Stimulated activated CD4-positive, alpha-beta T cell treated with anti-CD3 and anti-CD28 coated beads, Interleukin-4, amount 100 ng/mL, for 1 hour (primary cell): ENCODE results near the gene RAB26.

Experiments used
- DNase-seq: peaks from one replicate; pipeline ENCODE4 v3.0.0-alpha.2; 2020

Gene RAB26

DNA sequence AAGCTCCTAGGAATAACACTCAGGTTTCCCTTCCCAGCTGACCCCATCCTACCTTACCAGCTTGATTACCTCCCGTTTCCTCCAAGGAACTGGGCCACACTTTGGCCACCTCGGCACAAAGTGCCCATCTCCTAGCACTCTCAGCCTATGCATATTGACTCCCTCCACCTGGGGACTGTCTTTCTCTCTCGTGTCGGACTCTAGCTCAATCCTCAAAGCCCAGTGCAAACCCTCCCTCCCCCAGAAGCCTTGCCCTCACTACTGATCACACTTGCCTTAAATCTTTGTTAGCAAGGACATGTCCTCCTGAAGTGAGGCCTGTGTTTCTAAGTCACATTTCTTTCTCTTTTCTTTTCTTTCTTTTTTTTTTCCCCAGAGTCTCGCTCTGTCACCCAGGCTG is 2.6 kb upstream of the RAB26 start:
- no peak for DNase-seq

DNA sequence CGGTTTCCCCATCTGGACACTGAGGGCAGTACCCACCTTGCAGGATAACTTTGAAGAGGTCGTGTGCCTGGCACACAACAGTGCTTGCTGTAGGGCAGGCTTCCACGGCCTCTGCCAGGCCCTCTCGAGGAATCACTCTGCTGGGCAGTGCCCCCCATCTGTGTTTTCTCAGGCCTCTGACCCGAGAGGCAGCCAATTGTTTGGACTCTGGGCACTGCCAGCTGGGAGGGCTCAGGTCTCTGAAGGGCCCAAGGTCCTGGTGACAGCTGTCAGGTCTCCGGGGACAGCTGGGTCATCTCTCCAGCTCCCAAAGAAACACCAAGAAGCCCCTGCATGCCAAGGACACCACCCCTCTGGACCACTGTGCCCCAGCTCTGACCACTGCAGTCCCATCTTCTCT is 1.0 kb upstream of the RAB26 start:
- DNase-seq: no peak

DNA sequence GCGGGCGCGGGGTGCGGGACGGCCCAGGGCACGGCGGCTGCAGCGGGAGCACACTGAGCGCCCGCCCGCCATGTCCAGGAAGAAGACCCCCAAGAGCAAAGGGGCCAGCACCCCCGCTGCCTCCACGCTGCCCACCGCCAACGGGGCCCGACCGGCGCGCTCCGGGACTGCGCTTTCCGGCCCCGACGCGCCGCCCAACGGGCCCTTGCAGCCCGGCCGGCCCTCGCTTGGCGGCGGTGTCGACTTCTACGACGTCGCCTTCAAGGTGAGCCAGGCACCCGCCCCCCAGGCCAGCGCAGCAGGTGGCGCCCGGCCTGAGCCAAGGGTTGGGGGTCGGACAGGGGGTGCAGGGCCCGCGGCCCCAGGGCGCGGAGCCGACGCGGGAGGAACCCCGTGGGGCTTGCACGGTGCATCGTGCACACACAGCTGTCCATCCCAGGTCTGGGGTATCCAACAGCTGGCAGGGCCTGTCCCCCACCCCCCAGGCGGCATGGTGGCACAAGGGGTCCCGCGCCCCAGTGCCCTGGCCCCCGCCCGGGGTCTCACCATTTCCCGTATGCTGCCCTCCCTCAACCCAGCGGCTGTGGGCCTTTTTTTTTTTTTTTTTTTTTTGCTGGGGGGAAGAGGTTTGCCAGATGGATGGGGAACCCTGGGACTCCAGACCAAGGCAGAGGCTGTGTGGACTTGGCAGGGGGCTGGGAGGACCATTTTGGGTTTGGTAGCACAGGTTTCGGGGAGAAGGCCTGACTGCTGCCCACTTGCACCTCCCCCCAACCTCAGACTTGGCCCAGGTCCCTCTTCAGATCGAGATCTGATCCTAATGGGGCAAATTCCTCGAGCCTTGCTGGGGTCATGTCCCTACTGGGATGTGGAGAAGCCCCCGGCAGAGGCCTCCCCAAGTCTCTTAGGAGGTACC is 547 bp downstream of the RAB26 start:
- DNase-seq: peak; percentile 29

DNA sequence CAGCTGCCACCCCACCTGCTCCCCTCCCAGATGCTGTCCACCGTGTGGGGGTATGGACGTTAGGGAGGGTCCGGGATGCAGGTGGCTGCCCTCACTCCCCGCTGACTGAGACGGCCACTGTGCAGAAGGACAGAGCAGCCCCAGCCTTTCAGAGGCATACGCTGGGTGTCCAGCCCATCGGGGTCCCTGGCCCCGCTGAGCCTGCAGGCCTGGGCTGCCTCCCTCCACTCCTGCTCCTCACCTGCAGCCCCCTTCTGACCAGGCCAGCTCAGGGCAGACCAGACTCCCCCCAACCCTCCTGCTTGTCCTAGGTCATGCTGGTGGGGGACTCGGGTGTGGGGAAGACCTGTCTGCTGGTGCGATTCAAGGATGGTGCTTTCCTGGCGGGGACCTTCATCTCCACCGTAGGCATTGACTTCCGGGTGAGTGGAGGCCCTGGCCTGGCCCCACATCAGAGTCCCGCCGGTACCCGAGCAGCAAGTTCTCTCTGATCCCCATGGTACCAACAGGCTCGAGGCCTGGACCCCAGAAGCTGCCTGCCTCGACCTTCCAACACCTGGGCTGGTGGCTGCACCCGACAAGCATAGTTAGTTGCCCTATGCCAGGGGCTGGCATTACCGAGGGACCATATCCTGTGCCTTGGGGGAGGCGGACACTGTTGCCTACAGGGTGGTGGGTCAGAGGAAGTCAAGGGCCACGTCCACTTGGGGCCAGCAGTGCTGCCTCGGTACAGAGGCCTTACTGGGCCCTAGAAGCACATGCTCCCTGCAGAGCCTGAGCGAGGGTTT is 1.4 kb downstream of the RAB26 start:
- peak; percentile 28 for DNase-seq

DNA sequence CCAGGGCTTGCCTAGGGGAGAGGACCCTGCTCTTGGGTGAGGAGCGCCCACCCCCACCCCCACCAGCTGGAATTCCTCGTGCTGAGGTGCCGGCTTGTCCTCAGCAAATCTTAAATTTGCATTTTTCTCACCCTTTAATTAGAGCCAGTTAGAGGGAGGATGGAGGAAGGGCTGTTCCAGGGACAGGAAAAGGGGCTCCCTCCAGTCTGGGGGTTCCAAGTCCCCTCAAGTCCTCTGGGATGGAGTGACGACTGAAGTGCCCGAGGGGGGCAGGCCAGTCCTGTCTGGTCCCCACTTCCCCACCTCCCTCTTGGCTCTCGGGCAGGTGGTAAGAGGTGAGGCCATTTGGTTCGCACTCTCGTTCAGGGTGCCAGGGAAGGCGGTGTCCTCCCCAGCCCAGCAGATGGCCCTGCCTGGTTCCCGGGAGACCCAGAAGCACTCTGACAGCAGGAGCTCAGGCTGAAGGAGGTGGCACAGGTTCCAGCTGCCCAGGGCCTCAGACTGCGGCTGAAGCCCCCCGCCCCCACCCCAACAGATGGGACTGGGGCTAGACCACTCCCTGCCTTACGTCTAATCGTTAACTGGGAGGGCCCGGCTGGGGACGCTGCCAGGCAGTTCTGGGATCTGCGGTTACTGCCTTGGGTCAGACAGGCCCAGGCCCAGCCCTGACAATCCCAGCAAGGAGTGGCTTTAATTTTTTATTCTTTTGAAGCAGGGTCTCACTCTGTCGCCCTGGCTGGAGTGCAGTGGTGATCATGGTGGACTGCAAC is 2.2 kb downstream of the RAB26 start:
- DNase-seq: peak; percentile 33

DNA sequence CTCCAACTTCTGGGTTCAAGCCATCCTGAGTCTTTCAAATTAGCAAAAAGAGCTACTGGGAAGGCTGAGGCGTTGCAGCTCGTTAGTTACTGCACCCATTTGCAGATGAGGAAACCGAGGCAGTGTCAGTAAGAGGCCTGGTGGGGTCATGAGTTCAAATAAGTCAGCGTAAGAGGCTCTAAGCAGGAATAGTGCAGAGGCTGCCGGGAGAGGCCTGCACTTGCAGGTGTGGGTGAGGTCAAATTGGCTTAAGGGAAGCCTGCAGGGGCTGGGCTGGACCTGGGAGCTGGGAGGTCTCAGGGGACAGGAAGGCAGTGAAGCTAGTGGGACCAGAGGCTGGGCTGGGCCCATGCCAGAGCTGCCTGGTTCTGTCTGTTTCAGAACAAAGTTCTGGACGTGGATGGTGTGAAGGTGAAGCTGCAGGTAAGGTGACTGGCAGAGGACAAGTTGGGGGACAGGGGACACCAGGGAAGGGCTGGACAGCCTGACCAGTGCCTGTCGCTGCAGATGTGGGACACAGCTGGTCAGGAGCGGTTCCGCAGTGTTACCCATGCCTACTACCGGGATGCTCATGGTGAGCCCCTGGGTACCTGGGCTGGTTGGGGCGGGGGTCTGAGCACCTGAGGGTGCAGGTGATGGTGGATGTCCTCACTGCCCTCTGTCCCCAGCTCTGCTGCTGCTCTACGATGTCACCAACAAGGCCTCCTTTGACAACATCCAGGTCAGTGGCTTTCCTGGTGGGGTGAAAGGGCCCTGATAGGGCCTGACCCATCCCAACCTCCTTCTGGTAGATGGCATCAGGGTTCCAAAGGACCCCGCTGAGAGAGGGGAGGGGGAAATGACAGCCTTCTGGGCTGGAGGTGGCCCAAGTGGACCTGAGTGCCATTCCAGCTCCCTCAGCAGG is 3.0 kb downstream of the RAB26 start:
- peak; percentile 27 for DNase-seq

DNA sequence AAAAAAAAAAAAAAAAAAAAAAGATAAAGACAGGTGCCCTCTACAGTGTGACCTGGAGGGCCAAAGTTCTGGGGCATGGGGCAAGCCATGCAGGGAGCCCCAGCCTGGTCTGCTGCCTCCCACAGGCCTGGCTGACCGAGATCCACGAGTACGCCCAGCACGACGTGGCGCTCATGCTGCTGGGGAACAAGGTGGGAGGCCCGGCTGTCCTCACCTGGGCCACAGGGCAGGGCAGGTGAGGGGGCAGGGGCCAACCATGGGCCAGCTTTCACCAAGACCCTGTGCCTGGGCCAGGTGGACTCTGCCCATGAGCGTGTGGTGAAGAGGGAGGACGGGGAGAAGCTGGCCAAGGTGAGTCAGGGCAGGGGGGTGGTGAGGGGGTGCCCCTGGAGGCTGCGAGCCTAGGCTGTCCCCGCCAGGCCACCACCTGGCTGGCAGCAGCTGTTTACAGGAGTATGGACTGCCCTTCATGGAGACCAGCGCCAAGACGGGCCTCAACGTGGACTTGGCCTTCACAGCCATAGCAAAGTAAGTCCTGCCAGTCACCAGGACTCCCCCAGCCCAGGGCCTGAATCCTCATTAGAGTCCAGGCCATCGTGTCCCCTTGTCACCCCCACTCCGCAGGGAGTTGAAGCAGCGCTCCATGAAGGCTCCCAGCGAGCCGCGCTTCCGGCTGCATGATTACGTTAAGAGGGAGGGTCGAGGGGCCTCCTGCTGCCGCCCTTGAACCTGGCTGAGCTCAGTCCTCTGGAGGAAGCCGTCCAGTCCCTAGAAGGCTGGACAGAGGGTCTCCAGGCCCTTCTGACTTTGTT is 4.5 kb downstream of the RAB26 start:
- DNase-seq: peak; percentile 52

DNA sequence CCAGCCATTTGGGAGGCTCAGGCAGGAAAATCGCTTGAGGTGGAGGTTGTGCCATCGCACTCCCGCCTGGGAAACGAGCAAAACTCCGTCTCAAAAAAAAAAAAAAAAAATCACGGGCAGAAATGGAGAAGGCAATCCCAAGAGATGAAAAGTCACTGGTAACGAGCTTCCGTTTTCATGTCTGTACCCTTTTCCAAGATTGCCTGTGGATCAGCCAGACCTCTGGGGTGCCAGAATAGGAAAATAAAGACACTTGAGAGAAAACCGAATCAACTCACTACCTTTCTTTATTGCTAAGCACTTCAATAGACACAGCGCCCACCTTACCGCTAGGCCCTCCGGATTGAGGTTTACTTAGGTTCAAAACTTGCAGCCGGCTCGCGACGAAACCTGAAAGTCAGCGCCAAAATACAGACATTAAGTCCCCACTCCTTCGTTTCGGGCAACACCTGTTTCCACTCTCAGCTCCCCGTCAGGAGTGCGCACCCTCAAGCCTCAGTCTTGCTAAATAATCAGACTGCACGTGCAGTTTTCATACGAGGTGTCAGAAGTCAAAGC is 6.2 kb downstream of the RAB26 start:
- peak; percentile 46 for DNase-seq

DNA sequence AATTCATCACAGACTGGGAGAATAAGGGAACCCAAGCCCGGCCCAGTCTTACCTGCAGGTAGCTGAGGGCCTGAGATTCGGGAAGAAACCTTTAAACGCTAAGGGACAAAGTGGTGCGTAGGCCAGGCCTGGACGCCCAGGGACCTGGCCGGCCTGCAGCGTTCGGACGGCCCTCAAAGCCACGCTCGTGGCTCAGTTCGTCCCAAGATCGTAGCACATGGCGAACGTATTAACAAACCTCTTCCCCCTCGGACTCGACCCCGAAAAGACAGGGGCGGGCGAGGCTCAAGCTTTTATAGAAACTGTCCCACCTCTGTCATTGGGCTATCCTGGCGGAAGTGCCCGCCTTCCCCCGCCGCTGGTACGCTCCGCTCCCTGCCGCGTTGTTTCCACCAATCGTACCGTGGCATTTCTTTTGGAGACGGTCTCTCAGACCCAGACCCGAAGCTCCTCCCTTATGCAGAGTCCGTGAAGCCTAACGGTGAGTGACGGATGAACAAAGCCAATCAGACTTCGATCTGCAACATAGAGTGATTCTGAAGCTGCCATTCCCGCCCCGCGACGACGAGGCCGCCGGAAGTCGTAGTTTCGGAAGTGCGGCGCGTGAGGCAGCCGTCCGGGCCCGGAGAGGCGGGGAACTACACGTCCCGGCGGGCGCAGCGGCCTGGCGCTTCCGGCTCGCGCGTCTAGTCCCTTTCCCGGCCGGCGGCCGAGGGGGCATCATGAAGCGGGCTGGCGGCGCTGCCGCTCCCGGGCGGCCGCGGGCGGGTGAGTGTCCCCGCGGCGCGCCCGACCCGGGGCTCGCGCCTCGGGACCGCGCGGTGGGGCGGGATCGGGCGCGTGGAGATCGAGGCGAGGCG is 6.9 kb downstream of the RAB26 start, which contains the start of gene TRAF7:
TSS of gene TRAF7 (plus strand) at position 692 of the 860 bp plus-strand sequence. CDS start 8,139 bp downstream, outside the sequence.
- DNase-seq: peak; percentile 96

DNA sequence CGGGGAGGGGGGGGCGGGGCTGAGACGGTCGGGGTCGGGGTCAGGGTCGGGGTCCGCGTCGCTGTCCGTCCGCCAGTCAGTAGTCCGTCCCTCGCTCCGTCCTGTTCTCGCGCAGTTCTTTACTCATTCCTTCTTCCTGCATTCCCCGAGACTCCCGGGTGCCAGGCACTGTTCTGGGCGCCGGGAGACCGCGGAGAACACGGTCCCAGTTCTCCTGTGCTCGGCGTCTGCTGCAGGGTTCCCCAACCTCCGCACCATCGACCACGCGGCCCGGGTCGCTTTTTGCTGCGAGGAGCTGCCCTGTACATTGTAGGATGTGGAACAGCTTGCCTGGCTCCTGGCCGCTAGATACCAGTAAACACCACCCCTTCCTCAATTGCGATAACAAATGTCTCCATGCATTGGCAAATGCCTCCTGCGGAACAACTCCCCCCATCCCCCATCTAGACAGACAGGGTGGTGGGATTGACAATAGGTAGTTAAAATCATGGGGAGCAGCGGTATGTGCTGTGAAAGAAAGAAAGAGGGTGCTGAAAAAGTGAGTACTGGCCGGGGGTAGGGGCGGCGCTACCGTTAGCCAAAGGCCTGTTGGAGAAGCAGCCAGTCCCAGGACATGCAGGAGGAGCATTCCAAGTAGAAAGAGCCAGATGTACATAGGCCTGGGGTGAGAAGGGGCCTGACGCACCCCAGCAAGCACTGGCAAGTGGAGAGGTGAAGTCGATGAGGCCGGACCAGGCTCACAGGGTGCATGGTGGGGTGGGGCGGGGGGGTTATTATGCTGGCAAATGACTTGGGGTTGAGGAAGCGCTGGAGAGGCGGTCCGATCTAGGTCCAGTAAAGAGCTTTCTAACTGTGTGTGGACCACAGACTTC is 7.8 kb downstream of the RAB26 start:
- DNase-seq: peak; percentile 16

DNA sequence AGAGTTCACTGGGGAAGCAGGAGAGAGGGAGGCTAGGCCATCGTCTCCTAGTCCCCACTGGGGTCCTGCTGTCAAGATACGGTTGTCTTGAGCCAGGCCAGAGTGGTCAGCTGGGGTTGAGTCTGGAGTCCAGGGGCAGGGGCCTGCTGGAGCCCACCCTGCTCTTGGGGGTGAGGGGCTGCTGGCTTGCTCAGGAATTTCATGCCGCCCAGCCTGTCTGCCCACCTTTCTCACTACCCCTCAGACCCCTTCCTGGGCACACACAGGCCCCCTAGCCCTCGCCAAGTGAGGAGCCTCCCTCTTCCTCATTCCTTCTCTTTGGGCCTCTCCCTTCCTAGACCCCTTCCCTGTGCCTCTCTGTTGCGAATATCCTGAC is 8.4 kb downstream of the RAB26 start:
- no peak for DNase-seq

DNA sequence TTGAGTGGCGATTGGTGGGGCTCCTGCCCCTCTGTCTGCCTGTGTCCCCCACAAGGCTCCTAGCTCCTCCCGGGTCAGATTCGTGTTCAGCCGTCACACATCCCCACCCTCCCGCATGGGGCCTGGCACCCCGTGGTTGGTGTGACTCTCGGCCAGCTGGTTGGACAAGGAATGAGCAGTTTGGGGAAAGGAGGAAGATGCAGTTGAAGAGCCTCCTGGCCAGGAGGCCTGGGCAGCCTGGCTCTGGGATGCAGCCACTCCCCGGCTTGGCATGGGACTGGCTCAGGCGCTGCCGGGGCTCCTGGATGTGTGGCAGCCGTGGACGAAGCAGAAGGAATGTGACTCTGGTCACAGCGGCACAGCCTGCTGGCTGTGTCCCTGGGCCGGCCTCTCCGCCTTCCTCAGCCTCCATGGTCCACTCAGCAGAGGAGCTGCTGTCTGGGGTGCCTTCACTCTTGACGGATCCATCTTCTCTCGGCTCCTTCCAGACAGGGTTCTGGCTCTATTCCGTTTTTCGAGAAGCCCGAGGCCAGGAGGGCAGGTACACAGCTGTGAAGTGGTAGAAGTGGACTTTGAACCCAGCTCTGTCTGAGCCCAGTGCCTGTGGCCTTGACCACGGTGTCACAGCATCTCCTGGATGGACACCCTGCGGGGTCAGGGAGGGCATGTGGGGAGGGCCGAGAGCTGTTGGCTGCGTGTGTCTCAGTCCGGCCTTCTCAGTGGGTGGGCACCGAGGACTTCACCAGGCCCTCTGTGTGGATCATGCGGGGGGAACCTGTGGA is 9.2 kb downstream of the RAB26 start:
- no peak for DNase-seq

DNA sequence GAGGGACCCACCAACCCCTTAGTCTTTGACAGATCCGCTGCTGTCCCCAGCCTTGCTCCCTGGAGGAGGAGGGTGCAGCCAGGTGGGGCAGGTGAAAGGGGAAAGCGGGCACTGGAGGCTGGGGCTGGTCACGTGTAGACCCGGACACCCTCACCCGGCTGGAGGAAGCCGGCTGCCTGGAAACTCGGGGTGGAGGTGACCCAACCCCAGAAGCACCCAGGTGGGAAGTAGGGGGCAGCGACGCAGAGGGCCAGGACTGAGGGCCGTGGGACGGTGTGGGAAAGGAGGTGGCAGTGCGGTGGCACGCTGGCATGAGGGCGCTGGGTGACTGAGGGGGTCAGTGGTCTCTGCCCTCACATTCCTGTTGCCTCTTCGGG is 9.8 kb downstream of the RAB26 start:
- DNase-seq: no peak

DNA sequence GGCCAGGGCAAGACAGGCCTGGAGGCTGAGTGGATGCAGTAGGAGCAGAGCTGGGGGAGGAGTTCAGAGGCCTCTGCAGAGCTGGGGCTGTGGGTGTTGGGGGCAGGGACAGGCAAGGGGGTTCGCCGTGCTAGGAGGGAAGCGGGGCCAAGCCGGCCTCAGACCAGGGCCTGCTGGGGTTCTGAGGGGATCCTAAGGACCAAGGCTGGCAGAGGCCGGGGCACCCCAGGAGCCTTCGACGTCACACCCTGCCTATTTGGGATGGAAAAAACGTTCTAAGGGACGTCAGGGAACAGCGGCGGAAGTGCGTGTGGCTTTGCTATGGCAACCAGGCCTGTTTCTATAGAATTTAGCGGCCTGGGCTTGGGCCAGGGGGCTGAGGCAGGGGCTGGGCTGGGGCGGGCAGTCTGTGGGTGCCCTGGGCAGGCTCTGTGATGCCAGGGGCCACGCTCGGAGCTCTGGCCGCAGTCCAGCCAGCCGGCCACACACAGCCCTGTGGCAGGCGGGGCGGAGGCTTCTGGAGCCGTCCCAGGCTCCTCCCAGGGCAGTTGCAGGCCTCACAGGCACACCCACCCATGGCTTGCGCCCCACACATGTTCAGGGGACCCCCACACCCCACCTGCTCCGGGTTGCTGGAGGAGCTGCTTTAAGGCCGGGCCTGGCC is 10.9 kb downstream of the RAB26 start:
- no peak for DNase-seq

DNA sequence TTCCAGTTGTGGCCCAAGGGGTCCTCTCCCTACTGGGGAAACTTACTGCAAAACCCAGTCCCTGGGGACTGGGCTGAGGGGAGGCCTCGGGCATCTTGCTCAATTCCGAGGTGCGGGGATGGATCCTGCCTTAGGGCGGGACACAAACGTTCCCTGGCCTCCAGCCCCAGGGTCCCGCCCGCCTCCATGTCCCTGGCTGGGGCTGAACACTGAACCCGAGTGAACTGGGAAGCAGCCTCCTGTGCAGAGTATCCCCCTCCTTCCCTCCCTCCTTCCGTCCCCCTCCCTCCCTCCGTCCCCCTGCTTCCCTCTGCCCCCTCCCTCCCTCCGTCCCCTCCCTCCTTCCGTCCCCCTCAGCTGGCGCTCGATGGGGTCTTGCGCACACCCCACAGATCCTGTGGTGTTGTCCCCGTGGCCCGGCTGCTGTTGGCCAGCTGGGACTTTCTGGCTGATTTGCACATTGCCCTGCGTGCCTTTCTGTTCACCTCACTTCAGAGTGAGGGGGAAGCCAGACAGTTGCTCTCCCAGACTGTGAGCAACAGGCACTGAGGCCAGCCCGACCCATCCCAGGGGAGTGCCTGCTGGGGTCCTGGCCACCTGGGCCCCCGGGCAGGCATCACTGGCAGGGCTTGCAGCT is 12.6 kb downstream of the RAB26 start:
- no peak for DNase-seq

DNA sequence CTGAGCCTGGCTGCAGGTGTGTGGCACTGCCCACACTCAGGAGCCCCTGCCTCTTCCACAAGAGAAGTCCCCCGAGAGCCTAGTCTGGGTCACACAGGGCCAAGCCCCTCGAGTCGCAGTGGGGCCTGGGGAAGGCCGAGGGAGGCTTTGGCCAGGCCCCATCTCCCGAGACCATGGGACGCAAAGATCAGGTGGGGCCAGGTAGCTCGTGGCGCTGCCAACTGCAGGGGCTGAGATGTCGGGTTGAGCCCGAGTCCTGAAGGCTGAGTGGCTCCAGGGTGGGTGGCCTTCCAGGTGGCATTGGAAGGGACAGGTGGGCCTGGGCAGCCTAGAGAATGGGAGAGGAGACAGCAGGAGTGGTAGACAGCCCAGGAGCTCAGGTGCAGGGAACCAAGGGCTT is 13.5 kb downstream of the RAB26 start:
- no peak for DNase-seq

DNA sequence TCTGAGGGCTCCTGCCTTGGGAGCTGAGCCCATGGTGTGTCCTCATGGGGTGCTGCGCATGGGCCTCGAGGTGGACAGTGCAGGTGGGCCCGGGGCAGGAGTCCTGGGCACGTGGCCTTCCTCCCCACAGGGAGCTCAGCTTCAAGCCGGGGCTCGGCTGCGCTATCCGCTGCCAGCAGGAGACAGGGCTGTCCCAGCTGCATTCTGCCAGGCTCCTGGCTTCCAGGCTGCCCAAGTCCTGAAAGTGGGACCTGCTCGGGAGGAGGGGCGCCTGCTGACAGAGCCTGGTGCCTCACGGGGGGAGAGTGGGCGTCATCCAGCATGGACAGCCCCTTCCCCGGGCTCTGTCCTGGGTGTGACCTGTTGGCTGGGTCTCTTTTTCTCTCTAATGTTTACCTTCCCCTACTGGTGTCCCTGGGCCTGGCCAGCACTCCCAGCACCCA is 14.3 kb downstream of the RAB26 start:
- DNase-seq: no peak
